Measurements from ENCODE around the gene PTK7. TPM values are rescaled to one million over a fixed set of nuclear protein-coding genes. Genes with fewer than 3 reads are reported as not detected.

Gene PTK7
- total and polyA plus RNA-seq, 2 of the 8 experiments (the other 6 are each of a cell fraction or from before 2014, with no cell fraction given): 110 to 138 TPM

- Histone ChIP-seq H3K23me2 (ENCODE audit: low read depth, low read length) (no peaks in the 10 kb centered on the region), H3K4me1 (replicated peaks in 1 of 4; ENCODE audit: control insufficient read depth in 3 of 4, insufficient read depth in 4 of 4, low read length in 3 of 4) (peaks cover 3 to 11% (median 5%) of the 10 kb centered on the region in 4 experiments; a peak in 6 of 7 replicates), H2BK20ac (ENCODE audit: low read length) (no peak overlapping the region), H3K9ac (replicated peaks in 1 of 4; ENCODE audit: extremely low read depth in 1 of 4, low read depth in 3 of 4, low read length in 3 of 4) (no peak overlapping the region), H3K79me1 (ENCODE audit: low read depth, low read length) (peaks cover 25% of the 10 kb centered on the region), H3K14ac (ENCODE audit: insufficient read length) (no peak overlapping the region), H2BK5ac (ENCODE audit: low read depth, low read length) (peak overlapping the region; percentile 6; the same call in 1 of the 2 replicates), H2BK120ac (replicated peaks; ENCODE audit: low read depth, low read length) (no peak overlapping the region), H3K36me3 (ENCODE audit: control insufficient read depth in 2 of 4, insufficient read depth in 4 of 4, low read length in 3 of 4) (no peaks in the 10 kb centered on the region), H4K5ac (ENCODE audit: insufficient read length, low read depth, low read length) (no peak overlapping the region), H2AK5ac (ENCODE audit: low read depth, low read length) (no peak overlapping the region), H3K4me2 (ENCODE audit: insufficient read depth in 1 of 2, low read depth in 2 of 2, low read length in 2 of 2) (peak overlapping the region; percentile 27 to 40; a peak in 2 of 4 replicates), H3K23ac (ENCODE audit: insufficient read length) (no peak overlapping the region), H3K4me3 (ENCODE audit: extremely low read depth in 1 of 4, insufficient read depth in 2 of 4, low read depth in 3 of 4, low read length in 4 of 4) (no peak overlapping the region), H2BK12ac (ENCODE audit: low read depth, low read length) (no peak overlapping the region), H4K91ac (replicated peaks; ENCODE audit: insufficient read length, low read length) (no peak overlapping the region), H3K27ac (ENCODE audit: low read depth, low read length) (no peak overlapping the region), H4K8ac (ENCODE audit: extremely low read depth, insufficient read depth, low read length) (peak overlapping the region; percentile 9; the same call in 1 of the 2 replicates), H2BK15ac (ENCODE audit: low read length) (no peak overlapping the region), H3K79me2 (ENCODE audit: control insufficient read depth in 1 of 2, insufficient read depth in 2 of 2, low read length in 2 of 2) (peaks cover 6 to 76% of the 10 kb centered on the region in 2 experiments), H4K20me1 (replicated peaks in 1 of 2; ENCODE audit: control insufficient read depth in 1 of 2, insufficient read depth in 2 of 2, low read length in 2 of 2) (peaks cover 0 to under 1% of the 10 kb centered on the region in 2 experiments), H2AFZ (ENCODE audit: low read length) (no peak overlapping the region), H3K9me3 (ENCODE audit: insufficient read depth in 2 of 2, low read depth in 1 of 2, low read length in 1 of 2) (no peaks in the 10 kb centered on the region), H3K18ac (ENCODE audit: extremely low read depth, low read length) (no peak overlapping the region), H3K56ac (replicated peaks; ENCODE audit: insufficient read length, low read depth, low read length) (no peak overlapping the region), H3K4ac (replicated peaks; ENCODE audit: insufficient read length, low read depth, low read length) (no peak overlapping the region), H3K27me3 (replicated peaks in 1 of 4; ENCODE audit: control insufficient read depth in 3 of 4, extremely low read depth in 1 of 4, insufficient read depth in 3 of 4, low read length in 3 of 4) (no peaks in the 10 kb centered on the region)
- FAIRE-seq (no peak), DNase-seq (ENCODE audit: low read depth in 1 of 2, low spot score in 2 of 2) (no peak)
- WGBS, 2 experiments (ENCODE audit: extremely low coverage in 1 of 2, insufficient coverage in 1 of 2, insufficient read length in 1 of 2, insufficient replicate concordance in 2 of 2, low coverage in 1 of 2, low lambda C conversion rate in 2 of 2, missing lambda C conversion rate in 1 of 2): 87% methylated on average over 6 of the region's 6 CpGs; no CpG with 5 or more reads in 1 of the 2 experiments
- CTCF ChIA-PET (ENCODE audit: partially characterized antibody): interaction anchor here (0.6 to 2.6 kb wide), 2 partner anchors 13 to 14 kb away, joined by 3 to 15 read pairs; no protein-coding TSS in a partner anchor
- TF ChIP-seq CREB1 (IDR thresholded peaks at IDR 0.05): no peak
- no peak for TF ChIP-seq USF2 (IDR thresholded peaks at IDR 0.05; ENCODE audit: low read length)
- no peak for TF ChIP-seq JUND (IDR thresholded peaks at IDR 0.05; ENCODE audit: low read length)
- TF ChIP-seq YY1 (IDR thresholded peaks at IDR 0.05; ENCODE audit: low read depth, low read length): no peak
- no peak for TF ChIP-seq POLR2A (IDR thresholded peaks at IDR 0.05; ENCODE audit: control extremely low read depth in 1 of 2, low read depth in 2 of 2, low read length in 2 of 2)
- no peak for TF ChIP-seq TAF7 (optimal IDR thresholded peaks at IDR 0.05; ENCODE audit: borderline replicate concordance, low read depth, low read length)
- TF ChIP-seq RBBP5 (IDR thresholded peaks at IDR 0.05; ENCODE audit: borderline replicate concordance, low read depth, low read length): no peak
- TF ChIP-seq JUN (IDR thresholded peaks at IDR 0.05; ENCODE audit: low read depth, low read length): no peak
- POLR2A ChIA-PET (ENCODE audit: partially characterized antibody): interaction anchor here (1.0 to 1.7 kb wide), 6 partner anchors 9 to 131 kb away, joined by 3 to 4 read pairs (median 3); partner anchors contain the start of genes PPP2R5D and SRF
Measured at GRCh38 chr6:43115365-43115764, 39.3 kb downstream of the PTK7 start.
